Heart right ventricle (tissue), 16 donors: ENCODE results near the gene PTPRU. TPM values are rescaled to one million over a fixed set of nuclear protein-coding genes. Genes with fewer than 3 reads are reported as not detected.
A peak's percentile ranks its signal among the peaks of the same experiment; 100 is the strongest.

ENCODE experiments used
- ATAC-seq, 8 donors: fragments of 200-7000 bp; cut with Tn5 transposase; one replicate each; pipeline ENCODE4 v1.9.1; 2020; ENCODE audit warnings: mild to moderate bottlenecking in 8 of 8, moderate library complexity in 8 of 8, moderate number of reproducible peaks in 1 of 8
- DNase-seq, 2 donors: peaks; one replicate each; pipeline ENCODE4 v3.0.0-alpha.2; 2020
- H3K27ac ChIP-seq, 10 donors: fragments of 200-600 bp; sonication (generic) in 2 of 10; one replicate each; pipeline versions ENCODE4 v1.5.0 to v1.8.0; 2020 to 2022; ENCODE audit warnings: mild to moderate bottlenecking in 3 of 10
- H3K27me3 ChIP-seq, 7 donors: fragments of 200-600 bp; one replicate each; pipeline ENCODE4 v1.8.0; 2021 to 2022; ENCODE audit warnings: mild to moderate bottlenecking in 2 of 7
- H3K36me3 ChIP-seq, 9 donors: fragments of 200-600 bp; sonication (generic) in 1 of 9; one replicate each; pipeline versions ENCODE4 v1.5.0 to v1.8.0; 2020 to 2022; ENCODE audit warnings: mild to moderate bottlenecking in 2 of 9
- H3K4me1 ChIP-seq, 9 donors: fragments of 200-600 bp; sonication (generic) in 1 of 9; one replicate each; pipeline versions ENCODE4 v1.5.0 to v1.8.0; 2020 to 2022; ENCODE audit warnings: mild to moderate bottlenecking in 4 of 9
- H3K4me3 ChIP-seq, 10 donors: fragments of 200-600 bp; sonication (generic) in 2 of 10; one replicate each; pipeline versions ENCODE4 v1.5.0 to v1.8.0; 2020 to 2022; ENCODE audit warnings: mild to moderate bottlenecking in 7 of 10, moderate library complexity in 2 of 10
- H3K9me3 ChIP-seq, 11 donors: fragments of 200-600 bp in 10 of 11; sonication (generic) in 2 of 11; one replicate each; pipeline versions ENCODE4 v1.5.0 to v1.8.0; 2013 to 2022; ENCODE audit warnings: mild to moderate bottlenecking in 2 of 11, control low read depth in 1 of 11, moderate library complexity in 1 of 11
- CTCF ChIP-seq, 9 donors: fragments of 200-600 bp; sonication (generic) in 2 of 9; IDR thresholded peaks; one replicate each; pipeline versions ENCODE4 v1.5.0 to v1.8.0; 2021 to 2022; ENCODE audit warnings: antibody characterized with exemption in 9 of 9, mild to moderate bottlenecking in 5 of 9, moderate library complexity in 1 of 9
- WGBS, 2 donors: extraction: QIAGEN DNeasy Blood & Tissue Kit; methylation state at CpG; one replicate each; pipeline ENCODE4 v1.1.7; 2013; ENCODE audit warnings: inconsistent platforms in 1 of 2; 5-methylcytosine and 5-hydroxymethylcytosine counted together
- intact Hi-C, 10 donors: fragments of 100-400 bp; cut with DNase I; formaldehyde crosslinking; loops; one replicate each; pipeline versions ENCODE4 v1.11.1 to v1.14.2; 2022
- polyA plus RNA-seq, 2 donors: library from polyadenylated mRNA; stranded (reverse); fragments of 200-250 nt; gene quantifications; one replicate each; pipeline ENCODE4 v1.2.3, GENCODE V29; 2013
- total RNA-seq, 10 donors: library from RNA; stranded (reverse); fragmentation: NEBNext Ultra II Directional in 3 of 10; extraction: Animal tissue kit (Norgen Biotek cat#: 25700) in 3 of 10; gene quantifications; one replicate each; pipeline versions ENCODE4 v1.2.1 to v1.2.4, GENCODE V29; 2021 to 2023
- donor health status: Arrhythmogenic right ventricular cardiomyopathy.
- donor health status: ischemic (EF 13 %, LVEDD 7.1; RV severe dilation, severe dysfunction).
- donor health status: healthy with polysubstance abuse.
- donor health status: DM: no; HTN: yes; CAD: no.
- donor health status: DM: no; HTN: no; CAD: no.
- donor health status: ischemic (EF 25% LVEDD 6.9; RV normal size, moderate dysfunction).
- donor health status: ischemic (EF 25% LVEDD 5.7; RV mildly dilated, moderate dysfunction).
- donor health status: healthy.
- donor health status: DM: yes; HTN: yes; CAD: no.
- donor health status: Ischemic cardiomyopathy.
- donor health status: ischemic (EF 35%, LVEDD 5.7; RV mildly dilated, moderate dysfunction).
- donor health status: nonischemic (EF 11% LVEDD 7.7; RV severe dilation, severe dysfunction).
- donor health status: DM: yes; HTN: yes; CAD: no.
- donor health status: PGD.
- donor health status: ischemic (EF 29% LVEDD 5.4; RV normal size, mild dysfunction).
- donor health status: nonischemic (EF 23%, LVEDD 6.1; RV moderate dilation, normal function).

Gene PTPRU
- total and polyA plus RNA-seq, 12 donors = 8.6 to 29.8 (median 14.5) TPM

- H3K4me3 ChIP-seq = no peak overlapping the region
- ATAC-seq = no peak
- WGBS, 2 donors = 46 to 50% methylated on average over 3 of the region's 3 CpGs
Measured at GRCh38 chr1:29338908-29339575, 102.7 kb downstream of the PTPRU start.

GRCh38 chr1:29341936-29342335, 105.6 kb downstream of the PTPRU start:
- Histone ChIP-seq H3K4me1 (no peaks in the 10 kb centered on the region), H3K27me3 (peaks cover 0 to 70% (median 47%) of the 10 kb centered on the region in 7 donors), H3K27ac (no peak overlapping the region), H3K9me3 (no peaks in the 10 kb centered on the region), H3K36me3 (no peaks in the 10 kb centered on the region), H3K4me3 (no peak overlapping the region)
- peak in 4 of 9 donors; percentile 9 to 28 (median 16) for TF ChIP-seq CTCF (IDR thresholded peaks at IDR 0.05)
- DNase-seq = no peak
- intact Hi-C loops = no loop called here
- 53 to 56% methylated on average over 4 of the region's 4 CpGs for WGBS, 2 donors
- no peak for ATAC-seq

More at GRCh38 chr1:29338908-29339575, 102.7 kb downstream of the PTPRU start:
- intact Hi-C loops = loop anchor here in 1 of 10 donors (10.0 kb wide), 1 partner anchor 94 kb away; no protein-coding TSS in a partner anchor
- no peak for TF ChIP-seq CTCF (IDR thresholded peaks at IDR 0.05)
- no peak overlapping the region for H3K27ac ChIP-seq
- peaks cover 0 to 82% (median 47%) of the 10 kb centered on the region in 7 donors for H3K27me3 ChIP-seq
- H3K4me1 ChIP-seq = no peaks in the 10 kb centered on the region
- H3K9me3 ChIP-seq = no peaks in the 10 kb centered on the region
- no peak for DNase-seq
- no peaks in the 10 kb centered on the region for H3K36me3 ChIP-seq

GRCh38 chr1:29342351-29342750, 106.0 kb downstream of the PTPRU start:
- H3K4me1 ChIP-seq = no peaks in the 10 kb centered on the region
- H3K27ac ChIP-seq = no peak overlapping the region
- ATAC-seq = no peak
- 74 to 77% methylated on average over 7 of the region's 7 CpGs for WGBS, 2 donors
- no peak for DNase-seq
- TF ChIP-seq CTCF (IDR thresholded peaks at IDR 0.05) = no peak
- no peaks in the 10 kb centered on the region for H3K9me3 ChIP-seq
- intact Hi-C loops = no loop called here
- H3K36me3 ChIP-seq = no peaks in the 10 kb centered on the region
- H3K27me3 ChIP-seq = peaks cover 0 to 67% (median 44%) of the 10 kb centered on the region in 7 donors
- H3K4me3 ChIP-seq = no peak overlapping the region

GRCh38 chr1:29342983-29343382, 106.7 kb downstream of the PTPRU start:
- Histone ChIP-seq H3K4me3 (no peak overlapping the region), H3K9me3 (peaks cover 0 to 6% (median 0%) of the 10 kb centered on the region in 11 donors), H3K27me3 (peaks cover 0 to 64% (median 37%) of the 10 kb centered on the region in 7 donors), H3K27ac (no peak overlapping the region), H3K4me1 (no peaks in the 10 kb centered on the region), H3K36me3 (no peaks in the 10 kb centered on the region)
- ATAC-seq (no peak), DNase-seq (no peak)
- intact Hi-C loops = no loop called here
- WGBS, 2 donors = 50 to 63% methylated on average over 2 of the region's 2 CpGs
- no peak for TF ChIP-seq CTCF (IDR thresholded peaks at IDR 0.05)
